Mucosa of descending colon (tissue), 3 donors: ENCODE results near the gene ELAVL1. TPM values are rescaled to one million over a fixed set of nuclear protein-coding genes. Genes with fewer than 3 reads are reported as not detected.

Source experiments
- ATAC-seq: fragments of 200-7000 bp; cut with Tn5 transposase; one replicate; pipeline ENCODE4 v1.9.1; 2020; ENCODE audit warnings: mild to moderate bottlenecking, moderate library complexity
- DNase-seq, 3 donors: peaks; one replicate each; pipeline ENCODE4 v3.0.0-alpha.2; 2020
- H3K36me3 ChIP-seq: fragments of 200-600 bp; one replicate; pipeline ENCODE4 v1.8.0; 2021; ENCODE audit warnings: low read depth, mild to moderate bottlenecking
- H3K4me1 ChIP-seq: fragments of 200-600 bp; one replicate; pipeline ENCODE4 v1.8.0; 2021; ENCODE audit warnings: low read depth, mild to moderate bottlenecking
- H3K4me3 ChIP-seq: fragments of 200-600 bp; one replicate; pipeline ENCODE4 v1.8.0; 2021; ENCODE audit warnings: mild to moderate bottlenecking
- H3K9me3 ChIP-seq: fragments of 200-600 bp; one replicate; pipeline ENCODE4 v1.8.0; 2021; ENCODE audit warnings: mild to moderate bottlenecking
- intact Hi-C, 2 donors: fragments of 100-400 bp; cut with DNase I in 1 of 2; cut with micrococcal nuclease in 1 of 2; formaldehyde crosslinking; loops; one replicate each; pipeline versions ENCODE4 v1.11.0 to v1.11.1; 2022; cut with DNase I, micrococcal nuclease
- total RNA-seq, 3 donors: library from RNA; stranded (reverse); fragmentation: NEBNext Ultra II Directional in 2 of 3; extraction: Animal tissue kit (Norgen Biotek cat#: 25700) in 2 of 3; gene quantifications; one replicate each; pipeline versions ENCODE4 v1.2.1 to v1.2.4, GENCODE V29; 2021 to 2023
- TF ChIP-seq, protein P1 (sequence below): fragments of 200-600 bp; IDR thresholded peaks from one replicate; pipeline ENCODE4 v1.8.0; 2022; ENCODE audit warnings: antibody characterized with exemption, mild to moderate bottlenecking
- donor health status: DM: no; HTN: no; CAD: no; lungs with moderate emphysema.
- donor health status: DM: no; HTN: no; CAD: no.
- donor health status: DM: no; HTN: yes; CAD: no.

The ELAVL1 gene
- total RNA-seq, 3 donors from 2014 or later, result 43.9 to 63.9 (median 58.7) TPM

DNA sequence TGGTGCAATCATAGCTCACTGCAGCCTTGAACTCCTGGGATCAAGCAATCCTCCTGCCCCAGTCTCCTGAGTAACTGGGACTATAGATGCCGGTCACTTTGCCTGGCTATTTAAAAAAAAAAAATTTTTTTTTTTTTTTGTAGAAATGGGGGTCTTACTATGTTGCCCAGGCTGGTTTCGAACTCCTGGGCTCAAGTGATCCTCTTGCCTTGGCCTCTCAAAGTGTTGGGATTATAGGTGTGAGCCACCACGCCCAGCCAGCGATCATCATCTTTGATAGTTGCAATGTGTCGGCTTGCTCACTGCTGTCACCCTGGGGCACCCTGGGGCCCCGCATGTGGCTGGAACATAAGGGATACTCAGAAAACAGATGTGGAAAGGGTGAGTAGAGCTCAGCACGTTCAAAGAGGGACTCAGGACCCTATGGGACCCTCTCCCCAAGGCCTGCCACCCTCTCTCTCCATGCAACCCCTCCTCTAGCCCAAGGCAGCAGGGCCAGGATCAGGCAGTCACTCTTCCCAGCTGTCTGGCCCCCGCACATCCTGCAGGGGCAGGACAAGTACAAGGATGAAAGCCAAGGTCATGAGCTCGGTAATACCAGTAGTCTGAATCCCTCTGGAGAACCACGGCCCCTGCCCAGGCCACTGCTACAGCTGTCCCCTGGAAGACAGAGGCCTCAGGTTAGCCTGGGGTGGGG, 40.6 kb upstream of the ELAVL1 start:
- no peak overlapping the region for H3K4me3 ChIP-seq
- intact Hi-C loops, result no loop called here
- H3K36me3 ChIP-seq, result no peaks in the 10 kb centered on the region
- TF ChIP-seq, protein P1, sequence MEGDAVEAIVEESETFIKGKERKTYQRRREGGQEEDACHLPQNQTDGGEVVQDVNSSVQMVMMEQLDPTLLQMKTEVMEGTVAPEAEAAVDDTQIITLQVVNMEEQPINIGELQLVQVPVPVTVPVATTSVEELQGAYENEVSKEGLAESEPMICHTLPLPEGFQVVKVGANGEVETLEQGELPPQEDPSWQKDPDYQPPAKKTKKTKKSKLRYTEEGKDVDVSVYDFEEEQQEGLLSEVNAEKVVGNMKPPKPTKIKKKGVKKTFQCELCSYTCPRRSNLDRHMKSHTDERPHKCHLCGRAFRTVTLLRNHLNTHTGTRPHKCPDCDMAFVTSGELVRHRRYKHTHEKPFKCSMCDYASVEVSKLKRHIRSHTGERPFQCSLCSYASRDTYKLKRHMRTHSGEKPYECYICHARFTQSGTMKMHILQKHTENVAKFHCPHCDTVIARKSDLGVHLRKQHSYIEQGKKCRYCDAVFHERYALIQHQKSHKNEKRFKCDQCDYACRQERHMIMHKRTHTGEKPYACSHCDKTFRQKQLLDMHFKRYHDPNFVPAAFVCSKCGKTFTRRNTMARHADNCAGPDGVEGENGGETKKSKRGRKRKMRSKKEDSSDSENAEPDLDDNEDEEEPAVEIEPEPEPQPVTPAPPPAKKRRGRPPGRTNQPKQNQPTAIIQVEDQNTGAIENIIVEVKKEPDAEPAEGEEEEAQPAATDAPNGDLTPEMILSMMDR, result no peak
- no peak for DNase-seq
- peaks cover 8% of the 10 kb centered on the region for H3K4me1 ChIP-seq
- no peaks in the 10 kb centered on the region for H3K9me3 ChIP-seq
- no peak for ATAC-seq

DNA sequence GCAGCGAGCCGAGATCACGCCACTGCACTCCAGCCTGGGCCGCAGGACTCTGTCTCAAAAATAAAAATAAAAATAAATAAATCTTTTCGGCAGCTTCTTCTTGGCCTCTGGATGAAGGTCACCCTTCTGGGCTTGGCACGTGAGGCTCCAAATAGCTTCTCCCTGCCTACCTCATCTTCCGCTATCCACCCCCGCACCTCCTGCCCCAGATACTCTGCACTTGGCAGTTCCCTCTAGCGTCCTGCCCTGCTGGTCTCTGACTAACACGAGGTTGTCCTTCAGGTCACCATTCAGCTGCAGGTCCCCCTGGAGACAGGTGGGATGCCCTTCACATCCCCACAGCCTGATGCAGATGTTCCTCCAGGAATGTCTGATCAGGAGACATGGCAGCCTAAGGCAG, 38.6 kb upstream of the ELAVL1 start:
- H3K4me1 ChIP-seq, result no peaks in the 10 kb centered on the region
- intact Hi-C loops, result no loop called here
- H3K9me3 ChIP-seq, result no peaks in the 10 kb centered on the region
- H3K36me3 ChIP-seq, result no peaks in the 10 kb centered on the region
- no peak for ATAC-seq
- TF ChIP-seq, protein P1, result no peak
- DNase-seq, result no peak
- H3K4me3 ChIP-seq, result no peak overlapping the region

DNA sequence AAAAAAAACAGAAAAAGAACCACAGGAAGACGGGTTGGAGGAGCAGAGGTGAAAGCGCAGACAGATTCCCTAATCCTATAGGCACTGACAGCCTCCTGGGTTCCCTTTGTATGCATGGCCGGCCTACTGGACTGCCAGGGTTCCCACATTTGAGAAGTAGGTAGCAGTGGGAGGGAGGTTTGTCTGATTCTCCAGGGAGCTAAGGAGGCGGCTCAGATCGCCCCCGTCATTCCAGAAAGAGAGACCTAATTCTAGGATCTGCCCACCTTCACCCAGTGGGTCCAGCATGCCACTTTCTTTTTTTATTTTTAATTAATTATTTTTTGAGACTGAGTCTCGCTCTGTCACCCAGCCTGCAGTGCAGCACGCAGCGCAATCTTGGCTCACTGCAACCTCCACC, 37.5 kb upstream of the ELAVL1 start:
- Histone ChIP-seq H3K4me1 (no peaks in the 10 kb centered on the region), H3K4me3 (no peak overlapping the region), H3K36me3 (no peaks in the 10 kb centered on the region), H3K9me3 (no peaks in the 10 kb centered on the region)
- ATAC-seq, result no peak
- DNase-seq, result no peak
- intact Hi-C loops, result no loop called here
- TF ChIP-seq, protein P1, result no peak

DNA sequence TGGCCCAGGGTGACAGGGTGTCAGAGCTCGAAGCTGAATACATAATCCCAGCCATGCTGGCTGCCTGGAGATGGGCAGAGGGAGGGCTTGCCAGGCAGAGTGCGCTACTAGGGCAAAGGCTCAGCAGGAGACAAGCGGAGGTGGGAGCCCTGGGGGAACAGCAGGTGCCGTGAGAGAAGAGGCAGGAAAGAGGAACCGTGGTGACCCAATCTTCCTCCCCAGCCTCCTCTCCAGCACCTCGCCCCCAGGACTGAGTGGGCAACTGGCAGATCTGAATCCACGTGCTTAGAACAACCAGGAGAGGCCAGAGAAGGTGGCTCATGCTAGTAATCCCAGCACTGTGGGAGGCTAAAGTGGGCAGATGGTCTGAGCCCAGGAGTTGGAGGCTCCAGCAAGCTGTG, 36.1 kb upstream of the ELAVL1 start:
- no peak overlapping the region for H3K4me3 ChIP-seq
- DNase-seq (no peak), ATAC-seq (no peak)
- no peaks in the 10 kb centered on the region for H3K4me1 ChIP-seq
- intact Hi-C loops, result no loop called here
- TF ChIP-seq, protein P1, result no peak
- no peaks in the 10 kb centered on the region for H3K9me3 ChIP-seq
- H3K36me3 ChIP-seq, result no peaks in the 10 kb centered on the region

DNA sequence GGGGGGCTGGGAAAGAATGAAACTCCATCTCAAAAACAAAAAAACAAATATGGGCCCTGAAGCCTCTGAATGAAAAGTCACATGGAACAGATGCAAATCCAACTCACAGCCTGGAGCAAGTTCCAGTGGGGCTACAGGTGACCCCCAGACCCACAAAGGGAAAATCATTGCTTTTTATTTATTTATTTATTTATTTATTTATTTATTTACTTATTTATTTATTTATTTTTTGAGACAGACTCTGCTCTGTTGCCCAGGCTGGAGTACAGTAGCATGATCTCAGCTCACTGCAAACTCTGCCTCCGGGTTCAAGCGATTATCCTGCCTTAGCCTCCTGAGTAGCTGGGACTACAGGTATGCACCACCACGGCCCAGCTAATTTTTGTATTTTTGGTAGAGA, 33.8 kb upstream of the ELAVL1 start:
- TF ChIP-seq, protein P1, result no peak
- Histone ChIP-seq H3K4me3 (no peak overlapping the region), H3K9me3 (no peaks in the 10 kb centered on the region), H3K36me3 (no peaks in the 10 kb centered on the region), H3K4me1 (no peaks in the 10 kb centered on the region)
- intact Hi-C loops, result no loop called here
- DNase-seq (no peak), ATAC-seq (no peak)

DNA sequence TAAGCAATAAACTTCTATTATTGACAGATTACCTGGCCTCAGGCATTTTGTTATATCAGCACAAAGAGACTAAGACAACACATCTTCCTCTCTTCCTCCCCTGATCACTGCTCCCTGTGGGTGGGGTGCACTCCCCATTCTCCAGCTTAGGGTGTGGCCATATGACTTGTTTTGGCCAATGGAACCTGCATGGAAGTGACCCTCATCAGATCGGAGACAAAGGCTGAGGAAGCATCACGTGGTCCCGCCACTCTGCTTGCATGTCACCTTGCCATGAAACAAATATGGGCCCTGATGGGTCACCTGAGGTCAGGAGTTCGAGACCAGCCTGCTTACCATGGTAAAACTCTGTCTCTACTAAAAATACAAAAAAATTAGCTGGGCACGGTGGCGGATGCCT, 33.4 kb upstream of the ELAVL1 start:
- DNase-seq (no peak), ATAC-seq (no peak)
- Histone ChIP-seq H3K36me3 (no peaks in the 10 kb centered on the region), H3K9me3 (no peaks in the 10 kb centered on the region), H3K4me3 (no peak overlapping the region), H3K4me1 (no peaks in the 10 kb centered on the region)
- TF ChIP-seq, protein P1, result no peak
- intact Hi-C loops, result no loop called here
